ENCODE measurements around the gene RPTOR. TPM values are rescaled to one million over a fixed set of nuclear protein-coding genes. Genes with fewer than 3 reads are reported as not detected.

Gene RPTOR
- polyA plus RNA-seq, 1 donor from 2014 or later: 8.0 TPM

DNA sequence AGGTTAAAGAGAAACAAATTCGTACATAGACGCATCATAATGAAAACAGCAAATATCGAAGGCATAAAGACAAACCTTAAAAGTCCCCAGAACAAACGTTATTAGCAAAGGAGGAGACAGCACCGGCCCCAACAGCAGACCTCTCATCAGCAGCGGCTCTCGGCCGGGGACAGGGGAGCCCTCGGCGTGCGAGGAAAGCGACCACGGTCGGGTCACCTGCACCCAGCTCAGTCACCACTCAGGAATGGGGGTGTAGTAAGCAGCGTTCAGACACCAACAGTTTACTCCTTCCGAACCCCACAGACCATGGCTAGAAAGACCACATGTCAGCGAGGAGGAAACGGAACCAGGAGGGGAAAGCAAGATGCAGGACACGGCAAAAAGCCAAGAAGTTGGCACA is 337.7 kb downstream of the RPTOR start:
- no peak overlapping the region for H3K27ac ChIP-seq (ENCODE audit: low read length)
- TF ChIP-seq TAF1 (IDR thresholded peaks at IDR 0.05; ENCODE audit: low read depth): no peak
- TF ChIP-seq POLR2AphosphoS5 (IDR thresholded peaks at IDR 0.05): no peak
- no peak for TF ChIP-seq EP300 (conservative IDR thresholded peaks at IDR 0.05; ENCODE audit: poor library complexity, severe bottlenecking)
- TF ChIP-seq, protein P1, sequence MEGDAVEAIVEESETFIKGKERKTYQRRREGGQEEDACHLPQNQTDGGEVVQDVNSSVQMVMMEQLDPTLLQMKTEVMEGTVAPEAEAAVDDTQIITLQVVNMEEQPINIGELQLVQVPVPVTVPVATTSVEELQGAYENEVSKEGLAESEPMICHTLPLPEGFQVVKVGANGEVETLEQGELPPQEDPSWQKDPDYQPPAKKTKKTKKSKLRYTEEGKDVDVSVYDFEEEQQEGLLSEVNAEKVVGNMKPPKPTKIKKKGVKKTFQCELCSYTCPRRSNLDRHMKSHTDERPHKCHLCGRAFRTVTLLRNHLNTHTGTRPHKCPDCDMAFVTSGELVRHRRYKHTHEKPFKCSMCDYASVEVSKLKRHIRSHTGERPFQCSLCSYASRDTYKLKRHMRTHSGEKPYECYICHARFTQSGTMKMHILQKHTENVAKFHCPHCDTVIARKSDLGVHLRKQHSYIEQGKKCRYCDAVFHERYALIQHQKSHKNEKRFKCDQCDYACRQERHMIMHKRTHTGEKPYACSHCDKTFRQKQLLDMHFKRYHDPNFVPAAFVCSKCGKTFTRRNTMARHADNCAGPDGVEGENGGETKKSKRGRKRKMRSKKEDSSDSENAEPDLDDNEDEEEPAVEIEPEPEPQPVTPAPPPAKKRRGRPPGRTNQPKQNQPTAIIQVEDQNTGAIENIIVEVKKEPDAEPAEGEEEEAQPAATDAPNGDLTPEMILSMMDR (IDR thresholded peaks at IDR 0.05; ENCODE audit: poor library complexity, severe bottlenecking): no peak
- TF ChIP-seq SMC3 (conservative IDR thresholded peaks at IDR 0.05; ENCODE audit: poor library complexity): no peak
- TF ChIP-seq, protein P2, sequence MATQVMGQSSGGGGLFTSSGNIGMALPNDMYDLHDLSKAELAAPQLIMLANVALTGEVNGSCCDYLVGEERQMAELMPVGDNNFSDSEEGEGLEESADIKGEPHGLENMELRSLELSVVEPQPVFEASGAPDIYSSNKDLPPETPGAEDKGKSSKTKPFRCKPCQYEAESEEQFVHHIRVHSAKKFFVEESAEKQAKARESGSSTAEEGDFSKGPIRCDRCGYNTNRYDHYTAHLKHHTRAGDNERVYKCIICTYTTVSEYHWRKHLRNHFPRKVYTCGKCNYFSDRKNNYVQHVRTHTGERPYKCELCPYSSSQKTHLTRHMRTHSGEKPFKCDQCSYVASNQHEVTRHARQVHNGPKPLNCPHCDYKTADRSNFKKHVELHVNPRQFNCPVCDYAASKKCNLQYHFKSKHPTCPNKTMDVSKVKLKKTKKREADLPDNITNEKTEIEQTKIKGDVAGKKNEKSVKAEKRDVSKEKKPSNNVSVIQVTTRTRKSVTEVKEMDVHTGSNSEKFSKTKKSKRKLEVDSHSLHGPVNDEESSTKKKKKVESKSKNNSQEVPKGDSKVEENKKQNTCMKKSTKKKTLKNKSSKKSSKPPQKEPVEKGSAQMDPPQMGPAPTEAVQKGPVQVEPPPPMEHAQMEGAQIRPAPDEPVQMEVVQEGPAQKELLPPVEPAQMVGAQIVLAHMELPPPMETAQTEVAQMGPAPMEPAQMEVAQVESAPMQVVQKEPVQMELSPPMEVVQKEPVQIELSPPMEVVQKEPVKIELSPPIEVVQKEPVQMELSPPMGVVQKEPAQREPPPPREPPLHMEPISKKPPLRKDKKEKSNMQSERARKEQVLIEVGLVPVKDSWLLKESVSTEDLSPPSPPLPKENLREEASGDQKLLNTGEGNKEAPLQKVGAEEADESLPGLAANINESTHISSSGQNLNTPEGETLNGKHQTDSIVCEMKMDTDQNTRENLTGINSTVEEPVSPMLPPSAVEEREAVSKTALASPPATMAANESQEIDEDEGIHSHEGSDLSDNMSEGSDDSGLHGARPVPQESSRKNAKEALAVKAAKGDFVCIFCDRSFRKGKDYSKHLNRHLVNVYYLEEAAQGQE (IDR thresholded peaks at IDR 0.05; ENCODE audit: borderline replicate concordance): no peak
- no peak for TF ChIP-seq RAD21 (conservative IDR thresholded peaks at IDR 0.05)
- TF ChIP-seq MXI1 (conservative IDR thresholded peaks at IDR 0.05; ENCODE audit: poor library complexity, severe bottlenecking): no peak
- TF ChIP-seq EZH2 (IDR thresholded peaks at IDR 0.05; ENCODE audit: borderline replicate concordance, insufficient read depth, low read length, poor library complexity, severe bottlenecking): no peak
- no peaks in the 10 kb centered on the region for H3K27me3 ChIP-seq (ENCODE audit: insufficient read depth, low read depth, low read length)
- H3K79me2 ChIP-seq (replicated peaks; ENCODE audit: insufficient read depth, low read length): no peaks in the 10 kb centered on the region
- H3K36me3 ChIP-seq (ENCODE audit: insufficient read depth, low read length): no peaks in the 10 kb centered on the region
- no peak overlapping the region for H3K4me2 ChIP-seq (ENCODE audit: low read length)
- no peaks in the 10 kb centered on the region for H3K9me3 ChIP-seq (ENCODE audit: low read length)
- no peak overlapping the region for H3K4me3 ChIP-seq (ENCODE audit: low read length)
- H3K9ac ChIP-seq (ENCODE audit: low read length): no peak overlapping the region
- H2AFZ ChIP-seq (ENCODE audit: low read depth, low read length): no peak overlapping the region
- H3F3A ChIP-seq (ENCODE audit: insufficient read depth, low read length, poor library complexity, severe bottlenecking): no peaks in the 10 kb centered on the region
- H4K20me1 ChIP-seq (ENCODE audit: insufficient read depth): no peaks in the 10 kb centered on the region
- no peaks in the 10 kb centered on the region for H3K9me2 ChIP-seq (ENCODE audit: insufficient read depth, low read length)

DNA sequence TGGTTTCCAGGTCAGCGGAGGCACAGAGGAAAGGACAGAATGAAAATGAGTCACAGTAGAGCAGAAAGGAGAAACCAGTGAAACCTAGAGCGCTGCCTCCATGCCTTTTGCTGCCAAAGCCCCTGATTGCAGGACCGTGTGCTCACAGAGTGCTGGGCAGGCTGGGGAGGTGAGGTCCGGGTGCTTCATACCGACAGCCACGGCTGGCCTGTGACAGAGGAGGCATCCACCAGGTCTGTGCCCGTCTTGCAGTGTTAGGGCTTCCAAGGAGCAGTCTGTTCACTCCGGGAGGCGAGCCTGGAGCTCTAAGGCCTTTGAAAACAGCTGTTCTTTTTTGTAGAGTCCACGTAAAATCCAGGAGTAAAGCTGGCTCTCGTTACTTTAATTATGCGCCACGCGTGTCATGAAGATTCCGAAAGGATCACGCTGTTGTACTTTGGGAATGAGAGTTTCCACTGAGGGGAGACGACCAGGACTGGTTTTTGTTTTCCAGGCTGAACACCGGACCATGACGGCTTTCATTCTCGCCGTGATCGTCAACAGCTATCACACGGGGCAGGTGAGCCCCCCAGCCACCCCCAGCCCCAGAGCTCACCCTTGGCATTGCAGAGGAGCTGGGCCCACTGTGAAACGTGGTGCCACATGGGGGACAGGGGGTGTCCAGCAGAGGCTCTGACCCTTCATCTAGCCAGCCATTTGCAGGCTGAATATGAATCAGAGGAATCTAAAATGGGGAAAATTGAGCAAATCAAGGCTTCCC is 338.5 kb downstream of the RPTOR start:
- TF ChIP-seq EP300 (conservative IDR thresholded peaks at IDR 0.05; ENCODE audit: poor library complexity, severe bottlenecking) (no peak), EZH2 (IDR thresholded peaks at IDR 0.05; ENCODE audit: borderline replicate concordance, insufficient read depth, low read length, poor library complexity, severe bottlenecking) (no peak), TAF1 (IDR thresholded peaks at IDR 0.05; ENCODE audit: low read depth) (no peak), RAD21 (conservative IDR thresholded peaks at IDR 0.05) (no peak), SMC3 (conservative IDR thresholded peaks at IDR 0.05; ENCODE audit: poor library complexity) (no peak), POLR2AphosphoS5 (IDR thresholded peaks at IDR 0.05) (no peak), MXI1 (conservative IDR thresholded peaks at IDR 0.05; ENCODE audit: poor library complexity, severe bottlenecking) (no peak)
- TF ChIP-seq, protein P2 (IDR thresholded peaks at IDR 0.05; ENCODE audit: borderline replicate concordance): no peak

More for the DNA sequence above, 338.5 kb downstream of the RPTOR start:
- H3K27me3 ChIP-seq (ENCODE audit: insufficient read depth, low read depth, low read length): no peaks in the 10 kb centered on the region
- no peak overlapping the region for H2AFZ ChIP-seq (ENCODE audit: low read depth, low read length)
- H3K4me2 ChIP-seq (ENCODE audit: low read length): no peak overlapping the region
- H3K79me2 ChIP-seq (replicated peaks; ENCODE audit: insufficient read depth, low read length): no peaks in the 10 kb centered on the region
- no peaks in the 10 kb centered on the region for H3K9me2 ChIP-seq (ENCODE audit: insufficient read depth, low read length)
- H3K36me3 ChIP-seq (ENCODE audit: insufficient read depth, low read length): no peaks in the 10 kb centered on the region
- no peak overlapping the region for H3K4me3 ChIP-seq (ENCODE audit: low read length)
- no peak overlapping the region for H3K27ac ChIP-seq (ENCODE audit: low read length)
- no peaks in the 10 kb centered on the region for H3F3A ChIP-seq (ENCODE audit: insufficient read depth, low read length, poor library complexity, severe bottlenecking)
- H4K20me1 ChIP-seq (ENCODE audit: insufficient read depth): no peaks in the 10 kb centered on the region
- no peak overlapping the region for H3K9ac ChIP-seq (ENCODE audit: low read length)
- no peaks in the 10 kb centered on the region for H3K9me3 ChIP-seq (ENCODE audit: low read length)
